Ovary (tissue), 3 donors: ENCODE measurements around the gene WBP4.

ENCODE experiments used
- POLR2A ChIP-seq: fragments of 450-650 bp; IDR thresholded peaks from one replicate; pipeline ENCODE4 v1.6.1; 2017; ENCODE audit warnings: antibody characterized with exemption, mild to moderate bottlenecking, moderate library complexity
- TF ChIP-seq, protein P1 (sequence below), 3 donors: fragments of 450-650 bp in 2 of 3; fragments of 200-600 bp in 1 of 3; IDR thresholded peaks; one replicate each; pipeline versions ENCODE4 v1.5.1 to v1.8.0; 2016 to 2022; ENCODE audit warnings: antibody characterized with exemption in 3 of 3, mild to moderate bottlenecking in 1 of 3
- donor health status: DM: no; HTN: no; CAD: no.

DNA sequence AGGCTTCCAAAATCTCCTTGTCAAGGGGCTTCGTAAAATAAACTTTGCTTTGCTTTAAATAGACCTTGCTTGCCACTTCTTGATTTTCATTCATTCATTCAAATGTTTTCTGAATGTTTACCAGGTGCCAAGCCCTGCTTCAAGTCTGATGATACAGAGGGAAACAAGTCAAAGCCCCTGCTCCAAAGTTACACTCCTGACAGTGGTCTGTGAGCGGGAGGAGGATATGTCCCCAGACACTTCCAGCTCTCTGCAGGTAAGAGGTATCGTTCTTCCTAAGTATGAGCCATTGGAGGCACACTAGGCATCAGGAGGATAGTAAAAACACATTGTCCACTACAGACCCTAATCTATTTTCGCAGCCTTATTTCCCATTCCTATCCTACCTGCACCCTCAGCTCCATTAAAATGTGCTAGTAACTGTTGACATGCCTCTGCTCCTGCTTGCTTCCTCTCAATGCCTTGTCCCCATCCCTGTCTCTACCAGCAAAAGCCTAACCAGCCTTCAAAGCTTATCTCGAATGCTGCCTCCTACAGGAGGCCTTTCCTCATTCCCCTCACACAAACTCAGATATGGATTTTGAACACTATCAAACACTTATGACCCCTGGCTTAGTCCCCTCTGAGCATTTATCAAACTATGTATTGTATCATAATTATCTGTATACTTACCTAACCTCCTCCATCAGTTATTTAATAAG is 6.2 kb upstream of the WBP4 start:
- TF ChIP-seq POLR2A, result no peak
- TF ChIP-seq, protein P1, sequence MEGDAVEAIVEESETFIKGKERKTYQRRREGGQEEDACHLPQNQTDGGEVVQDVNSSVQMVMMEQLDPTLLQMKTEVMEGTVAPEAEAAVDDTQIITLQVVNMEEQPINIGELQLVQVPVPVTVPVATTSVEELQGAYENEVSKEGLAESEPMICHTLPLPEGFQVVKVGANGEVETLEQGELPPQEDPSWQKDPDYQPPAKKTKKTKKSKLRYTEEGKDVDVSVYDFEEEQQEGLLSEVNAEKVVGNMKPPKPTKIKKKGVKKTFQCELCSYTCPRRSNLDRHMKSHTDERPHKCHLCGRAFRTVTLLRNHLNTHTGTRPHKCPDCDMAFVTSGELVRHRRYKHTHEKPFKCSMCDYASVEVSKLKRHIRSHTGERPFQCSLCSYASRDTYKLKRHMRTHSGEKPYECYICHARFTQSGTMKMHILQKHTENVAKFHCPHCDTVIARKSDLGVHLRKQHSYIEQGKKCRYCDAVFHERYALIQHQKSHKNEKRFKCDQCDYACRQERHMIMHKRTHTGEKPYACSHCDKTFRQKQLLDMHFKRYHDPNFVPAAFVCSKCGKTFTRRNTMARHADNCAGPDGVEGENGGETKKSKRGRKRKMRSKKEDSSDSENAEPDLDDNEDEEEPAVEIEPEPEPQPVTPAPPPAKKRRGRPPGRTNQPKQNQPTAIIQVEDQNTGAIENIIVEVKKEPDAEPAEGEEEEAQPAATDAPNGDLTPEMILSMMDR (IDR thresholded peaks at IDR 0.05), result no peak
